KBM-7 (cell line): ENCODE data around the gene GNAO1.

Experiments used
- DNase-seq: peaks from one replicate; pipeline ENCODE4 v3.0.0-alpha.2; 2015
- in situ Hi-C: fragments of 300-500 bp; cut with MboI; formaldehyde crosslinking; loops from 2 replicates; pipeline ENCODE4 v1.14.3; 2020; ENCODE audit warnings: low sequenced_read_pairs, low pct_unique_long_range_greater_than_20kb, mixed read lengths

Gene GNAO1

DNA sequence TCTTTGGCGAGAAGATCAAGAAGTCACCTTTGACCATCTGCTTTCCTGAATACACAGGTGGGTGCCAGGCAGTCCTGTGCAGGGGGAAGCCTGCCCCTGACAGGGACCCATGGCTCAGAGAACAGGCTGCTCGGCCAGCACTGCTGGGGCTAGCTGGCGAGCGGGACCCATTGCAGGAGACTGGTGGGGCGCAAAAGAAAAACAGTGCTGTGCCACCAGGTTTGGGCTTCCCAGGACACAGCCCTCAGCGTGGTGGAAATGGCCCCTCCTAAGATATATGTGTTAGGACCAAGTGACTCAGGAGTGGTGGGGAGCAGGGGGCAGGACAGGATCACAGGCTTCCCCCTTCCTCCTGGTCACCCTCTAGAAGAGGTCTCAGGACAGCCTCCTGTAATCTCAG, 160.2 kb downstream of the GNAO1 start:
- in situ Hi-C loops: no loop called here
- no peak for DNase-seq

DNA sequence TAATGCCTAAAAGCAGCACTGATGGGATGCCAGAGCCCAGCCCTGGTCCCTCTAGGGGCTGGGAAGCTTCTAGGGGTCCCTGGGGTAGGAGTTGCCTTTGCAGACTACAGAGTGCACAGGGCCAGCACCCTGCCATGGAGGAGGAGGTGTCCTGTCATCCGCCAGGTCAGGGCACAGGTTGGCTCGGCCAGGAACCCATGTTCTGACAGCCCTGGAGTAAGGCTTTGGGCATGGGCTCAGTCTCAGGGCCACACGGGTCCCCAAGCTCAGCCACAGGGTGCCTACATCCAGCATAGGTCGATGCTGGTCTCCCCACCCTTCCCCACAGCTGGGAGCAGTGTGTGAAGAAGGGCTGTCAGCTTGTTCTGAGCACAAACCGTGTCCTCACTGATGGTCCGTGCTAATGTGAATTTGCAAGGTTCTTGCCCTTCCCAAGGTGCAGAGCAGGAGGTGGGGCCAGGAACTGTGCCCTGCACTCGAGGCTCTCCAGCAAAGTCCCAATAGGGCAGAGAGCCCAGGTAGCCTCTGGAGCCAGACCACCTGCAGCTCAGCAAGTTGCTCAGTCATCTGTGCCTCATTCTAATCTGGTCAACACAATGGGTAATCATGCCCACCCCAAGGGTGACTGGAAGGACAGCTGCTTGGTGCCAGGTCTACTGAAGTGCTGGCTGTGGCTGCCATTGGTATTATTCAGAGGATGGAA, 161.2 kb downstream of the GNAO1 start:
- no peak for DNase-seq
- in situ Hi-C loops: no loop called here

DNA sequence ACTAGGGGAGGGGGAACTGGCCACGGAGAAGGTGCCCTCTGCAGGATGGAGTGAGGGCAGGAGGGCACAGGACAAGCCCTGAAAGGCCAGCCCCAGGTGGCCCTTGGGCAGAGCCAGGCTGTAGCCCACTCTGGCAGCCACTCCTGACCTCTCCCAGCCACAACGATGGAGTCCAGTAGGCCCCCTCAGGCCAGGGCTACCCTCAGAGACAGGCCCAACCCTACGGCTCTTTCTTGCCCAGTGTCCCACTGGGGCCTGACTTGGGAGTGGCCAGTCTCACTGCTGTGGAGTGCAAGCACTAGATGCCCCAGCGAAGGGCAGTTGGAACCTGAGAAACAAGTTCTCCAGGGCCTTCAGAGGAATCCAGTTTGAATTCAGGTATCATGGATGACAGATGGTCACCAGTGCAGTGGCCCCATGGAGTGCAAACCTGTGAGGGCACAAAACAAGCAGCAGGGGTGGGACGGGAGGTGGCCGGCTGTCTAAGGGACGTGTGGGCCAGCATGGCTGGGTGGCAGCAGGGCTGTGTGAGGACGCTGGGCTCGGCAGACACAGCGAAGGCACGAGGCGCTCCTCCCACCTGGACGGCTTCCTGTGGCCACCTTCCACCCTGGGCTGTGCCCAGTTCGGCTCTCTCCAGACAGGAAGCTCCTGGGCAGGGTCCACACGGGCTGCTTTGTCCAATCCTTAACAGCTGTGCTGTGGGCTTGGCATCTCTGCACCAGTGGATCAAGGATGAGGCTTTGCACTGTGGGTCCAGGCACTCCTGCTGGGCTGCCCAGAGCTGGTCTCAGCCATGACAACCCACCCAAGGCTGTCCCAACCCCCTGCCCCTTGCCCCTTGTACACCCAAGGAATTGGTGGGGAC, 162.0 kb downstream of the GNAO1 start:
- in situ Hi-C loops: no loop called here

DNA sequence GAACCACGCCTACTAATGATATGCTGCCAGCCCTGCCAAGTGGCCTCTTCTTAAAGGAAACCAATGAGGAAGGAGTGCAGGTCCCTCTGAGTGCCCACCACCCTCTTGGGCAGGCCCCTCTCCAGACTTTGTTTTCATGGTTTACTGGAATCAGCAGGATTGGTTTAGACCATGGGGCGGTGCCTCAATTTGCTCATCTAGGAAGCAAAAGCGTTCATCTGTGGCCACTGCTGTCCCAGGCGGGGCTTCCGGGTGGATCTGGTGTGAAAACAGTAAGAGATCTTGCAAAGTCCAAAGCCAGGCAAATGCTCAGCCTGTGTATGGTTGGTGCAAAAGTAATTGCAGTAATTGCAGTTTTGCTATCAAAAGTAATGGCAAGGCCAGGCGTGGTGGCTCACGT, 162.7 kb downstream of the GNAO1 start:
- in situ Hi-C loops: no loop called here
- DNase-seq: no peak

More for the DNA sequence above, 162.0 kb downstream of the GNAO1 start:
- DNase-seq: no peak

DNA sequence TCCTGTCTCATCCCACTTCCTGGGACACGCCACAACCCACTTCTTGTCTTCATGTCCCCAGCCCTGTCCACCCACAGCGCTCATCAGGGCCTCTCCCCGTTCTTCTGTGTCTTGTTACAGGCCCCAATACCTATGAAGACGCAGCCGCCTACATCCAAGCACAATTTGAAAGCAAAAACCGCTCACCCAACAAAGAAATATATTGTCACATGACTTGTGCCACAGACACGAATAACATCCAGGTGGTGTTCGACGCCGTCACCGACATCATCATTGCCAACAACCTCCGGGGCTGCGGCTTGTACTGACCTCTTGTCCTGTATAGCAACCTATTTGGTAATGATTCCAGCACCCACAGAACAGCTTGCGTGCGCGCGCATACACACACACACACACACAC, 163.5 kb downstream of the GNAO1 start:
- in situ Hi-C loops: no loop called here
- DNase-seq: no peak

DNA sequence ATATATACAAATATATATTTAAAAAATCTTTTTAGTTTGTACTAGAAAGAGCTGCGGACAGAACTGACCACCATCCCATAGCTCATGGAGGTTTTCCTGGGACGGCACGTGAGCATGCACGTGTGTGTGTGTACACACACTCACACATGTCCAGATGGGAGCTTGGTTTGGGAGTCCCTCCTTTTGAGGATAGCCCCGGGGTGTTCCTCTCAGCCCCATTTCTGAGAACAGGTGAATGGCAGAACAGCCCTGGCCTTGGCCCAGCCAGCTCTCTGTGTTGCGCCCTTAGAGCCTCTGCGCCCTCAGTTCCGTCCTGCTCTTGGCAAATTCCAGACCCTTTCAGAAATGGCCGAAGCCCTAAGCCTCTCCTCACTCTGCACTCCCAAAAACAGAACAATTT, 163.9 kb downstream of the GNAO1 start:
- in situ Hi-C loops: no loop called here
- no peak for DNase-seq

DNA sequence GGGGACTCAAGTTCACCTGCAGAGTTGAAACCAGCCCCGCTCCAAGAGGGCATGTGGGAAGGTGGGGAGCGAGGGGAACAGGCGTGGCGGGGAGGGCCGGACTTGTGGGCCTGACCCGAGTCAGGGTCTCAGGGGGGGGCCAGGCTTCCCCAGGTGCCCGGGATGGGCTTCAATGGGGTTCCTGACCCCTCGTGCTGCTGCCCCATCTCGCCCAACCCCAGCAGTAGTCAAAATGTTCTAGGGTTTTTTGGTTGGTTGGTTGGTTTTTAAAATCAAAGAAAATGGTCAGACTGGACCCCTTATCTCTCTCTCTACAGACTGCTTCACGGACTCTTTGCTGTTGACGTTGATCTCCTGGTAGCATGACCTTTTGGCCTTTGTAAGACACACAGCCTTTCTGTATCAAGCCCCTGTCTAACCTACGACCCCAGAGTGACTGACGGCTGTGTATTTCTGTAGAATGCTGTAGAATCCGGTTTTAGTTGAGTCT, 164.5 kb downstream of the GNAO1 start:
- in situ Hi-C loops: no loop called here
- no peak for DNase-seq

DNA sequence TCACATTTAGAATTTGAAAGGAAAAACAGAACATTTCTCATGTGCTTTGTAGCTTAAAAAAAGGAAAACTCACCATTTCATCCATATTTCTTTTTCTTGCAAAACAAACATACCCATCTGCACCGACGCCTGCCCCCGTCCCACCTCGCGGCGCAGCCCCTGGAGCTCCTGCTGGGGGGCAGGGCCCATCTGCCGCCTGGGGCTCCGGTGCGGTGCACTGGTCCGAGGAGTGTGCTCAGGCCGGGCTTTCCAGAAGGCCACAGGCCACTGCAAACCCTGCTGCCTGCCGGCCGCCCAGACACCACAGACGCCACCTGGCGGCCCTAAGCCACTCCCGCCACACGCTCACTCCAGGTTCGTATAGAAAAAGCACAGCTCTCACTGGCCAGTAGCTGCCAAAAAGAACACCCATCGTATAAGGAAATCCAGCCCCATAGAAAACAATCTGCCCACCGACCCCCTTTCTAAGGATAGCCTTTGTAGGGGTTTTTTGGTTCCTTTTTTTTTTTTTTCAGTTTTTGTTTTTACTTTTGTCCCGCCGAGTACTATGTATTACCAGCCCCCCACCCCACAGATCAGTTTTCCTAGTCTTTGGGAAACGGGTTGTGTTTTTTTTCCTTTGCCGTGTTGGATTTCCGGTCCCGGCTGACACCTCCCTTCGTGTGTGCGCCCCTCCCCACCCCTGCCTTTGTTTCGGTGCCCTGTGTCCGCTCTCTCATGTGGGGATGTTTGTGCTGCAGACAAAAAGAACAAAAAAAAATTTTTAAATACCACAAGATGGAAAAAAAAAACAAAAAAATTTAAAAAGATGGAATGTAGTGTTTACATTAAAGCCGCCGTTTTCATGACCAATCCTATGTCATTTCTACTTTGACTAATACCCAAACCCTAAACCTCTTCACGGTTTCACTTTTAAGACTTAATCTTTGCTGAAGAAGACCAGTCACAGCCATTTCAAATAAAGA, 165.3 kb downstream of the GNAO1 start:
- in situ Hi-C loops: no loop called here
- DNase-seq: peak; percentile 59

DNA sequence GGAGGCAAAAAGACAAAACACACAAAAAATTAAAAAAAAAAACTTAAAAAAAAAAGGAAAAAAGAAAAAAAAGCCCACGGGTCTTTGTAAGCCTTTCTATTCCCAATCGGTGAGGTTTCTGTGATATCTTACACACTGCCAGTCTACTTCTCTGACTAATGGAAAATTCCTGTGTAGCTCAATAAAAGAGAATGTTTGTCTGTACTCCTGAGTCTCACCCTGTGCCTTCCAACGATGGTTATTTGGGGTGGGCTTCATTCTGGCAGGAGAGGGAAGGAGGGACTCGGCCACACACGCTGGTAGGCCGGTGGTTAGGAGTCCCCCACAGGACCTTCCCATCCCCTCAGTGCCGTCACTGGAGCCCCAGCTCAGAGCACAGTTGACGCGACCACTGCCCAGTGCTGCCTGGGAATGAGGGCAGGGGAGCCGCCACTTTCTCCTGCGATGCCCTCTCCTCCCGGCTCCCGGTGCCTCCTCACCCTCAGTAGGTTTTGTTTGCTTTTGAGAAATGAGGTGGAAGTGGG, 166.0 kb downstream of the GNAO1 start:
- in situ Hi-C loops: no loop called here
- DNase-seq: no peak

DNA sequence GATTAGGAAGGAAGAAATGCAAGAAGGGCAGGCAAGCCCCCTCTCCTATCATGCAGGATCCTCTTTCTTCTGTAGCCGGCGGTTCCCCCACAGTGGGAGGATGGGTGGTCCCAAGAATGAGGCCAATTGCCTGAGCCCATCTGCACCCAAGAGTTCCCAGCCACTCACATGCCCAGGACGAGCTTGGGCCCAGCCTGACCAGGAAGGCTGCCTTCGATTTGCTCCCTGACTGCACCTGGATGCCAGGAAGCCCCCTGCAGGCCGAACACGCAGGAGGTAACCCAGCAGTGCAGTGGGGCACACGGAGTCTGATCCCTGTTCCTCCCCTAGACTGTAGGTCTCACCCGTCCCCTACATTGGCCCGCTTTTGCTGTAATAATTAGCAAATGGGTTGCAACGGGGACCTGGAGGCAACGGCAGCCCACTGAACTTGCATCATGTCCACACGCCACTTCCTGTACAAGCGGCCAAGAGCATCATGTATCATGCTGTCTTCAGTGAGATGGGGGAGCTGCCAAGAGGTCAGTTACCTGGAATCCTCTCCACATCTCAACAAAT, 166.6 kb downstream of the GNAO1 start:
- in situ Hi-C loops: no loop called here
- DNase-seq: no peak

DNA sequence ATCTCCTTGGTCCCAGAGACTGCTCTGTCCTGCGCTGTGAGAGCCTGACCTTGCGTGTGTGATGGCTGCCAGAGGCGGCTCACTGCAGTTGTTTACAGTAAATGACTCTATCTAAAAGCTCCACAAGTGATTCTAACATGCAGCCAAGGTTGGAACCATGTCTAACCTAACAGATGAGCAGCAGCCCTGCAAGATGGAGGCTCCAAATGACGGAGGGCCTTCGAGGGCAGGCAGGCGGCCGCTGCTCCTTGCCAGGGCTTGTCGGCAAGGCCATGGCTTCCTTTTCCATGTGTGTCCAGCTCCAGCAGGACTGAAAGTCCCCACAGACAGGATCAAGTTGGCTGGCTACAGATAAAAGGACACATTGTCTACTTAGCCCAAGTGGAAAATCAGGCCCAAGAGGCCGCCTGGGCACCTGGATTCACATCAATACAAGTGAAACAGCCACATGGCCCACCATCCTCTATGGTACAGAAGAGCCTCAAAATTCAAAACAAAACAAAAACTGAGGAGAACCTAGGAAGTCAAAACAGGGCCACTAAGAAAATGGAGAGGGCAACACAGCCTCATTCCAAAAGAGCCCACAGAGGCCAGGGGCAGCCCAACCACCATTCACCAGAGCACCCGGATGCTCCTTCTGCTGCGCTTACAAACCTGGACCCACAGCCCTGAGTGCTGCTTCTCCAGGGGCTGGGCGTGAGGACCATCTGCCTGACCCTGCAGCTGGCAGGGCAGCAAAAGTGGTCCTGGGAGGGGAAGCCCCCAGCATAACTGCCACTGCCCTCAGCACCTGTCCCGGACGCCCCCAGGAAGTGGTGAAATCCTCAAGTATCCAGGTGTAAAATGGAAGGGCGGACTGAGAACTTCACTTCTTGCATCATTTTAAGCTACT, 169.1 kb downstream of the GNAO1 start:
- in situ Hi-C loops: no loop called here
- no peak for DNase-seq

DNA sequence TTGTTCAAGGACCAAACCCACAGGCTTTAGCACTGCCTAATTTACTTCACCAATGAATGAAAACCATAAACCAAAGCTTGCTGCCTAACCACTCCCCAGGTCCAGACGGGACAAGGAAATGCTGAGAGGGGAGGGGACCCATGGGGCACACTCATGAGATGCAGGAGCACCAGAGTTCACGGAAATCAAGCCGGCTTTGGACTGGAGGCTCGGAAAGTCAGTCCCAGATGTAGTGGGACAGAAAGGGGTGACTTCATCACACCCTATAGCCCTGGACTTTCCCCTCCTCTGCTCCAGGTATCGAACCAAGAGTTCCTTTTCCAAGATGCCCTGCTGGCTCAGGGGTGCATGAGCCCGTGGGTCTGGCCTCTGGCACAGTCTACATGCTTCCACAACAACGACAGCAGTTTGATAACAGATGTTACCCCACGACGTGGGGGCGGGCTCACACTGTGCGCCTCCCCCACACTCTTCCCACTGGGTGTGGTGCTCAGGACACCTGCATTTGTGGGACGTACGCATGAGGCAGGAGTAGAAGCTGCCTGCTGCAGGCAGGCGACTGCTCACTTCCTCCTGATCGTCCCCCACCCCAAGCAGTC, 170.9 kb downstream of the GNAO1 start:
- in situ Hi-C loops: no loop called here
- no peak for DNase-seq

DNA sequence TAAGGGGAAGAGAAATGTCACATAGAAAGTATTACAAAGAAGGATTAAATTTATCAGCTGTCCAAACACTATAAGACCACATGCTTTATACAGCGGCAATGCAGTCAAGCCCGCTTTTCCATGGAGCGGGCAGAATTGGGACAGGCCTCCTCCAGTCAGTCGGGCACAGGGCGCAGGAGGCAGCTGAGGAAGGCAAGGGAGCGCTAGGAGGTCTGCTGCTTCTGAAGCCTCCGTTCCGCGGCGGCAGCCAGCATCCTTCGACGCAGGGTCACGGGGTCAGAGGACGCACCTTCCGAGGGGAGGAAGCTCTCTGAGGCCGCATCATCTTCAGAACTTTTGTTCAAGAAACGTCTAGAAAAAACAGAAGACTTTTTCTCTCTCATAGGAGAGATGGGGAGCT, 171.4 kb downstream of the GNAO1 start:
- DNase-seq: no peak
- in situ Hi-C loops: no loop called here

DNA sequence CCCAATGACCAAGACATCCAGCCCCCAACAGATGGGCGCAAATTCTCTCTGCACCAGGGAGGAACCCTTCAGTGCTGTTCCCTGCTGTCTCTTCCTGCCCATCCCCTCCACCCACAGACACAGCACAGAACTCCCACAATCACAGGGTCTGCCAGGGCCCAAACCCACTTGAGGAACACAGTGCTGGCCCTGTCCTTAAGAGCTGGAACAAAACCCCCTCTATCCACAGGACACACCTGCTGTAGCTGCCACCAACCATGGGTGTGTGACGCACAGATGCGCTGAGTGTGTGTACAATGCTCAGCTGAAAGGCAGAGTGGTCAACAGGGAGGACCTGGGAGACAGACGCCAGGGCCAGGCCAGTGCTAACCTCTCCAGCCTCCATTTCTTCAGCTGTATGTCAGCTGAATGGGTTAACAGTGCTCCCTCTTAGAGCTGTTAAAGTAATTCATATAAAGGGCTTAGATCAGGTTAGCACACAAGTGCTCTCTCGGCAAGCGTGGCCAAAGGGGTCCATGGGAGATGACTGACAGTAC, 172.0 kb downstream of the GNAO1 start:
- in situ Hi-C loops: no loop called here
- no peak for DNase-seq

DNA sequence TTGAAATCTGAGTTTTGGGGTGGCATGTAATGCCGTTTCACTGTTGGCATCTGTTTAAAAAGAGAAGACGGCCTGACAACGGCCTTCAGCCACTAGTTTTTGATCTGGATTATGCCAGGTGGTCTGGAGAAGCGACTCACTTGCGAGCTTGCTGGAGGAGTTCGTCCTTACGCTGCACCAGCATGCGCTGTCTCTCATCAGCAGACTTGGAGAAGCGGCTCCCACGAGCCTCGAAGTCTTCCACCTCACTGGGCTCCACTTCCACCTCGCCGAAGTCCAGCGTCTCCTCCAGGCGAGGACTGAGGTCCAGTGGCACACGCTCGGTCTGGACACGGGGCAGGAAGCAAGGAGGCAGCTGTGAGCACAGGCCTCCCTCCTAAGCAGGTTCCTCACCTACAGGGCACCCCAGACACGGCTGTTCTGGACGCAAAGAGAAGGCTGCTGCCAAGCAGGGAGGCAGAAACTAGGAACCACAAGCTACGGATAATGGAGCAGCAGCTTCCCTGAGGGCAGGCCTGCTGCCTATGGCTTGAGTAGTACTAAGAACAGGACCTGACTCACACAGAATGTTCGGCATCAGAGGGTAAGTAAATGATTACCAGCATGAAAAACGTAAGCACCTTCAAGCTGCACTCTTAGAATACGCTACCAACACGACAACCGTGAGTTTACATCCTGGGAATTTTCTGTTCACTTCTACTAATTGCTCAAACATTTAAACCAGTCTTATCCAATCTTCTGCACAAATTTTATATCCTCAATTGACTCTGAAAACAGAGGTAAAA, 172.7 kb downstream of the GNAO1 start:
- in situ Hi-C loops: no loop called here
- no peak for DNase-seq

DNA sequence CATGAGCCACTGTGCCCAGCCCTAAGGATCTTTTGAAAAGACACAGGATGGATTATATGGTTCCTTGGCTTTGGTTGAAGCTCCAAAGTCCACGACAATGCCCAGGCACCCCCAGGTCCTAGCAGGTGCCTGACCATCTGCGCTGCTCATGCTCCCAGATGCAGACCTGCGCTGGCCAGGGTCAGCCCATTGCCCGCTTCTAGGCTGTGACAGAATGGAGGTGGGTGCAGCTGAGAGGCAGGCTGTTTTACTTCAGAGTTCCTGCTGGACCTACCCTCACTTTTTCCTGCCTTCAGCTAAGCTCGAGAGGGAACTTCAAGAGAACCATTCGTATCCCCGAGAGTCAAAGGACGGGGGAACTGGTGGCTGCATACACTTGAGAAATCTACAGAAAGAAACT, 173.6 kb downstream of the GNAO1 start:
- no peak for DNase-seq
- in situ Hi-C loops: no loop called here

DNA sequence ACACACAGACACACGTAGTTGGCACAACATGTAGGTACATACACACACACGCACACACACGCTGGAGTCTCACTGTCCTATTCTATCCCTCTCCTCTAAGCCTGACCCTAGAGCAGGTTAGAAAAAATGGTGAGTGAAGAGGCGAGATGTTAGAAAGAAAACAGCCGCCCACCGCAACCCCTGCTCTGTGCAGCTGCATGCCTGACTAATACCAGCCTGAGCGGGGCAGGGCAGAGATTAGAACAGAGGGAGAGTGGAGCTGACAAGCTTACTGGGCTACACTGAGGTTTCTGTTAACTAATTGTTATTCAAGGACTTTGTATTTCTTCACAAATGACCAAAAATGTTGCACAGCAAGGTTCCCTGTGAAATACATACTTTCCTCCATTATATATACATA, 174.3 kb downstream of the GNAO1 start:
- no peak for DNase-seq
- in situ Hi-C loops: no loop called here
